DND-41 (cell line): ENCODE results near the gene ERH.

ENCODE experiments used
- EZH2 ChIP-seq: IDR thresholded peaks from 3 replicates; pipeline ENCODE4 v1.6.1; 2012; ENCODE audit warnings: borderline replicate concordance, low read depth, mild to moderate bottlenecking, moderate library complexity, low read length, inconsistent platforms; ENCODE audit not compliant: severe bottlenecking
- TF ChIP-seq, protein P1 (sequence below): IDR thresholded peaks from 2 replicates; pipeline ENCODE4 v1.5.1; 2012; ENCODE audit warnings: borderline replicate concordance, low read length, moderate library complexity, mild to moderate bottlenecking; ENCODE audit not compliant: poor library complexity, severe bottlenecking; ENCODE audit errors: extremely low read depth

DNA sequence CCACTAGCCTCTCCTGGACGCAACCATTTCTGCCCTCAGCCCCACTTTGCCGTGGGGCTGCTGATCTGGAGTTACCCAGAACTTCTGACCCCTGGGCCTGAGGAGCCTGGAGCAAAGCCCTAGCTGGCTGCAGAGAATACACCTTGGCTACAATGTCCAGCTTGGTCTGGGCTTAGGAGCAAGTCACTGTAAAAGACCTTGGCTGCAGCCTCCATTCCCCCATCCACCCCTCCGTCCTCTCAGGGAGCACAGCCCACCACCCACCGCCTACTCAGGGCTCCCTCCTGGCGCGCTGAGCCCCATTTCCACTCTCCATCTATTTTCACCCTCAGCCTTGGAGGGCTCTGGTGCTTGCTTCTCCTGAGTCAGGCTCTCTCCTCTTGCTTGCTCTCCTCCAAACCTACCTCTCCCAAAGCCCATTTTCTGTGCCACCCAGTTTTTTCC lies 42.9 kb downstream of the ERH start:
- TF ChIP-seq, protein P1, sequence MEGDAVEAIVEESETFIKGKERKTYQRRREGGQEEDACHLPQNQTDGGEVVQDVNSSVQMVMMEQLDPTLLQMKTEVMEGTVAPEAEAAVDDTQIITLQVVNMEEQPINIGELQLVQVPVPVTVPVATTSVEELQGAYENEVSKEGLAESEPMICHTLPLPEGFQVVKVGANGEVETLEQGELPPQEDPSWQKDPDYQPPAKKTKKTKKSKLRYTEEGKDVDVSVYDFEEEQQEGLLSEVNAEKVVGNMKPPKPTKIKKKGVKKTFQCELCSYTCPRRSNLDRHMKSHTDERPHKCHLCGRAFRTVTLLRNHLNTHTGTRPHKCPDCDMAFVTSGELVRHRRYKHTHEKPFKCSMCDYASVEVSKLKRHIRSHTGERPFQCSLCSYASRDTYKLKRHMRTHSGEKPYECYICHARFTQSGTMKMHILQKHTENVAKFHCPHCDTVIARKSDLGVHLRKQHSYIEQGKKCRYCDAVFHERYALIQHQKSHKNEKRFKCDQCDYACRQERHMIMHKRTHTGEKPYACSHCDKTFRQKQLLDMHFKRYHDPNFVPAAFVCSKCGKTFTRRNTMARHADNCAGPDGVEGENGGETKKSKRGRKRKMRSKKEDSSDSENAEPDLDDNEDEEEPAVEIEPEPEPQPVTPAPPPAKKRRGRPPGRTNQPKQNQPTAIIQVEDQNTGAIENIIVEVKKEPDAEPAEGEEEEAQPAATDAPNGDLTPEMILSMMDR: no peak
- TF ChIP-seq EZH2: no peak
